Measurements from ENCODE around the gene TTLL10.
"Not testable (repeated sequence)": the region's sequence is repeated elsewhere in the genome, so short reads cannot be mapped to it uniquely, and the experiment has no call there.

The TTLL10 gene

GRCh38 chr1:1189111-1189510, 15.4 kb downstream of the TTLL10 start:
- DNase-seq (ENCODE audit: low read depth in 3 of 3), result no peak

DNA sequence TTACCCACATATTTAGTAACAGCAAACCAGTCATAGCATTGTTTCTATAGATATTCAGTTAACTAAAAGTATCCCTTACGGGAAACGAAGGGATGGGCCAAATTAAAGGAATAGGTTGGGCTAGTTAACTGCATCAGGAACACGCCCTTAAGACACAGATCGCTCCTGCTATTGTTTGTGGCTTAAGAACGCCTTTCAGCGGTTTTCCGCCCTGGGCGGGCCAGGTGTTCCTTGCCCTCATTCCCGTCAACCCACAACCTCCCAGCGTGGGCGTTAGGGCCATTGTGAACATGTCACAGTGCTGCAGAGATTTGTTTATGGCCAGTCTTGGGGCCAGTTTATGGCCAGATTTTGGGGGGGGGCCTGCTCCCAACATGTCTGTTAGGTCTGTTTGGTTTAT, 18.1 kb downstream of the TTLL10 start:
- no peak for DNase-seq (ENCODE audit: low read depth in 3 of 3)

DNA sequence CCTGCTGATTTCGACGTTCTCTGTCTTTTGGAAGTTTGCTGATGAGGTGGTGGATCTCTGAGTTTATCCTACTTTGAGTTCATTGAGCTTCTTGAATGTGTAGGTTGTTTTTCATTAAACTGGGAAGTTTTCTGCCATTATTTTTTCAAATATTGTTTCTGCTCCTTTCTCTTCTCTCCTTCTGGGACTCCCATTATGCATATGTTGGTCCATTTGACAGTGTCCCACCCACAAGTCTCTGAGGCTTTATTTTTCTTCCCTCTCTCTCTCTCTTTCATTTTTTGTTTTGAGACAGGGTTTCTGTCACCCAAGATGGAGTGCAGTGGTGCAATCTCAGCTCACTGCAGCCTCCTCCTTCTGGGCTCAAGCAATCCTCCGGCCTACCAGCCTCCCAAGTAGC, 21.0 kb downstream of the TTLL10 start:
- no peak for DNase-seq (ENCODE audit: low read depth in 3 of 3)

- DNase-seq (ENCODE audit: low read depth in 3 of 3), result not testable (repeated sequence)
Observed at GRCh38 chr1:1195726-1196125, 22.0 kb downstream of the TTLL10 start.

DNA sequence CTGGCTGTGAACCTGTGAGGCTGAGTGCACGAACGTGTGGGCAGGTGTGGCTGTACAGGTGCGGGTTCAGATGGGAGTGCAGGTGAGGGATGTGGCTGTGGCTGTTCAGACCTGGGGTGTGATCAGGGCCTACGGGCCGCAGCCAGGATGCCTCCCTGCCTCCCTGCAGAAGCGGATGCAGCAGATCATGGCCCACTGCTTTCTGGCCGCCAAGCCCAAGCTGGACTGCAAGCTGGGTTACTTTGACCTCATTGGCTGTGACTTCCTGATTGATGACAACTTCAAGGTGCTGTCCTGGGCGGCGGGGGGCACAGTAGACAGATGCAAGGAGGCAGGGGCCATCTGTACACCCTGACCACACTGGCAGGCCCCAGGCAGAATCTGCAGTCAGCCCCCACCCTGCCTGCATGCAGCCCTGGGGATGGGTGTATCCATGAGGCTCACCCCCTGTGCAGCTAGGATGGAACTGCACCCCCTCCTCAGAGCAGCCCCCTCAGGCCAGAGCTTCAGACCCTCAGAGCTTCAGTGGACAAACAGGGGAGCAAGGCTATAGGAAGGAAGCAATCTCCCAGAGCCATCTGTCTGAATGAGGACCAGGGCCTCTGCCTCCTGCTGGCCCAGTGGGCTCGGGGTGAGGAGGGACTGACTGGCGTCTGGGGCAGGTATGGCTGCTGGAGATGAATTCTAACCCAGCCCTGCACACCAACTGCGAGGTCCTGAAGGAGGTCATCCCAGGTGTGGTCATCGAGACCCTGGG, 22.9 kb downstream of the TTLL10 start:
- DNase-seq (ENCODE audit: low read depth in 3 of 3), result no peak

GRCh38 chr1:1197188-1197500, 23.5 kb downstream of the TTLL10 start:
- DNase-seq (ENCODE audit: low read depth in 3 of 3), result no peak

GRCh38 chr1:1197551-1198422, 24.1 kb downstream of the TTLL10 start:
- DNase-seq (ENCODE audit: low read depth in 3 of 3), result no peak

DNA sequence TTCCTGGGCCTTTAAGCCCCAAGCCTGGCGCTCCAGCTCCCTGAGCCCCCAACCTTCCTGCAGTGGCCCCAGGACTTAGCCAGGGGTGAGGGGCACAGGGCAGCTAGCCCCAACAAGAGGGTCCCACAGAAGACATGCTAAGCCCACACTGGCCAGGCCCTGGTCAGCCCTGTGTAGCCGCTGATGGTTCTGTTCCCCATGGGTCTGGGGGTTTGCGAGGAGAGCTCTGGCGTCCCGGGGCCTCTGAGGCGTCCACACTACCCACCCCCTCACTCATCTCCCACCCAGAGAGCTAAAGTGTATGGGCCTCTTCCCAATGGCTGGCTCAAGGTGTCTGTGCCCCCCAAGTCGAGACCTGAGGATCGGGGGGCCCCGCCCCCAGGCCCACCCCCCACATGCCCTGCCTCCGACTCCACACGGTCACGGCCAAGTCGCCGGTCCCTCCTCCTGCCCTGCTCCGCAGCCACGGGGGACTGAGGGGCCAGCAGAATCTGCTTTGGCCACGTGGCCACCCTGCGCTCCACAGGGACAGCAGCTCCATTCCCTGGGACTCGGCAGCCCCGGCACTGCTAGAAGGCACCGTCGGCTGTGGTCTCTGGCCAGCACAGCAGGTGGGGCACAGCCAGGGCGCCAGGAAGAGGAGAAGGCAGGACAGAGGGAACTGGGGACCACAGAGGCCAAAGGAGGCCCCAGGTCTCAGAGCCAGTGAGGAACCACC, 24.9 kb downstream of the TTLL10 start:
- DNase-seq (ENCODE audit: low read depth in 3 of 3), result no peak

DNA sequence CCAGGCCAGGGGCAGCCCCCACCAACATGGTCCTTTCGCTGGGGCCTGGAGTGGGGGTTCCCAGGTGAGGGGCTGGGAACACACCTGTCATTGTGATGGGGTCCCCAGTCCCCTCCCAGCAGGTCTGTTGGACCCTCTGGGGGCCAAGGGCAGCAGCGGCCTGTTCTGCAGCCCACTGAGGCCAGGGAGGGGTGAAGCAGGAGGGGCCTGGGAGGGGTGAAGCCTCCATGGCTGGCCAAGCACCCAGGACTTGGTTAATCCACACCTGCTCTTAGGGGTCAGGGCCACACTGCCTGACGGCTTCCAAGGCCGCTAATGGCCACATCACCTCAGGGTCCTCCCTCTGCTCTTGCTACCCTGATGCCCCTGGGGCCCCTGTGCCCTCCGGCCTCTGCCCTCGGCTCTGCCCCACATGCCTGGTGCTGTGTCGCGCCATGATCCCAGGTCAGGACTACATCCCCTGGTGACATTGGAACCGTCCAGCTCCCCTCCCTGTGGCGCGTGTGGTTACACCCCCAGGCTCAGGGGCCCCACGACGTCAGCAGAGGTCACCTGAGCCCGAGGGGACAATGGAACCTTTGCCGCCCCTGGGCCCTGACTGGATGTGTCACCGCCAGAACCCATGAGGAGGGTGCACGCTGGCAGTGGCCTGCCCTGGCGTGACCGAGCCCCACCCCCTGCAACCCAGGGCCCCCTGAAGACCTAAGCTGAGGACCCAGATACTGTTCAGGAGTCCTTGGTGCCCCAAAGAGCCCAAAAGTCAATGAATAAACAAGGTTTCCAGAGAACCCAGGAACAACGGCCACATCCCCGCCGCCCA, 25.7 kb downstream of the TTLL10 start:
- no peak for DNase-seq (ENCODE audit: low read depth in 3 of 3)

- no peak for DNase-seq (ENCODE audit: low read depth in 3 of 3)
Observed at GRCh38 chr1:1199961-1200875, 26.5 kb downstream of the TTLL10 start.

GRCh38 chr1:1200876-1201810, 27.5 kb downstream of the TTLL10 start:
- peak; percentile 92 to 95 (median 94) for DNase-seq (ENCODE audit: low read depth in 3 of 3)

DNA sequence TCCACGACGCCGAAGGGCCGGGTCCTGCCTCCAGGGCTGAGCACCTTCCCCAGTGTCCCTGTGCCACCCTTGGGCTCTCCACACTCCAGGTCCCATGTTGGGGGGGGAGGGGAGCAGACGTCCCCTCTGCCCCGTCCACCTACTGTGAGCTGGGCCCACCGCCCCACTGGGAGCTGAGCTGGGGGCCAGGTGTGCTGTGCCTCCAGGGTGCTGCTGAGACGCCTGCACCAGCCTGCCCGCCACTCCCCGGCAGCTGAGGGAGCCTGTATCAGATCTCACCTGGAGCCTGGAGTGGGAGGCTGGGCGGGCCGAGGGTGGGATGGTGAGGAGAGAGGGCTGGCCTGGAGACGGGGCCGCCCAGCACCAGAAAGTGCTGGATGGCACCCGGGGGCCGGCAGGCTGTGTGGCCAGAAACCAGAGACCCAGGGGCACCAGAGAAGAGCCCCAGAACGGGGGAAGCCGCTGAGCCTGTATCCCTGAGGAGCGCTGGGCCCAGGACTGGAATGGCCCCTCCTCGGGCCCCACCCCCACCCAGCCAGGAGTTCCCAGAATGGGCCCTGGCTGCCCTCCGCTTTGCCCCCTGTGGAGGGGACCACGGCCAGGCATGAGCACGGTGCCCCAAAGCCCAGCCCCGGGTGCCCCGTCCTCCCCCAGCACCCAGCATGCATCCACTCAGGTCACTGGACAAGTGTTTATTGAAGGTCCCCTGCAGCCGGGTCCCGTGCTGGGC, 29.3 kb downstream of the TTLL10 start:
- no peak for DNase-seq (ENCODE audit: low read depth in 3 of 3)

- no peak for DNase-seq (ENCODE audit: low read depth in 3 of 3)
Observed at GRCh38 chr1:1203561-1204424, 30.1 kb downstream of the TTLL10 start.

DNA sequence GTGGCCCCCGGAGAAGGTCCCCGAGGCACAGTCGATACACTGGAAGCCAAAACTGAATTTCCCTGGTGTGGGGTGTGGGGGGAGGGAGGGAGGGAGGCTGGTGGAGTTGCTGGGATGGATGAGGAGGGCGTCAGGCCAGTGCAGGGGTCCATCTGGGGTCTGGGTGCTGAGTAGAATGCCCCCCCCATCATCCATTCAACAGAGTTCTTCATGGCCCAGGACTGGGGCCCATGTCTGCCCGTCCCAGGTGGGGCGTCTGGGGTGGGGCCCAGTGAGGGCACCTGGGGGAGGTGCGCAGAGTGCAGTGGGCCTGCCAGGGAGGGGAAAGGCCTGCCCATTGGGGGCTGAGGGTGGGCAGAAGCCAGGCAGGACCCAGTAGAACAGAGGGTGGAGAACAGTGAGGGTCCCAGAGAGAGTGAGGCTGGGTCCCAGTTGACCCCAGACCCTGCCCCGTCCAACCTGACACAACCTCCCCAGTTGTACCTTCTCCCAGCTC, 30.8 kb downstream of the TTLL10 start:
- DNase-seq (ENCODE audit: low read depth in 3 of 3), result no peak

- no peak for DNase-seq (ENCODE audit: low read depth in 3 of 3)
Observed at GRCh38 chr1:1204998-1205768, 31.5 kb downstream of the TTLL10 start.

DNA sequence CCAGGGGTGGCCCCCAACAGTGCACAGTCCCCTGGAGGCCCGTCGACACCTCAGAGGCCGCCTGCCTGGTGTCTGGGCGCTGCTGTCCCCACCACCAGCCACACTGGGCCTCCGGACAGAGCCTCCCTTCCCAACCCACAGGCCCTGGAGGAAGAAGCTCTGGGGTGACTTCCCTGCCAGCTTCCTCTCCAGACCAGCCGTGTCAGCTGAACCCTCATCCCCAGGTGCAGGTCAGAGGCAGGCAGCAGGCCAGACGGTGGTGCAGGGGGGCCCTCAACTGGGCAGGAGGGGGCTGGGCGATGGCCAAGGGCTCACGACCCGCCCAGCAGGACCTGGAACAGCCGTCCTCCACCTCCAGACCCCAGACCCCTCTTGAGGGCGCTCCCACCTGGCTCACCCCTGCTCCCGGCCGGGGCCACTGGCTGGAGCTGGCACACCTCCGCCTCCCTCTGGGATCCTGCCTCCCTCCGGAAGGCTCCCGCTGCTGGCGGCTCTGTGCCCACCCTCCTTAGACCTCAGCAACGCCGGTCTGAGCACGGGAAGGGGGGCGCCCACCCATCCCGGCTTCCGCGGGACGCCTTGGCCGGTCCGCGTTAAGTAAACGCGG, 32.2 kb downstream of the TTLL10 start:
- DNase-seq (ENCODE audit: low read depth in 3 of 3), result no peak

Data from stimulated activated CD4-positive, alpha-beta T cell treated with anti-CD3 and anti-CD28 coated beads, TNF-alpha, amount 100 ng/mL, for 4 hours (primary cell).